Karpas-422 (cell line): ENCODE data around the gene CXADR. TPM values are rescaled to one million over a fixed set of nuclear protein-coding genes. Genes with fewer than 3 reads are reported as not detected.
A peak's percentile ranks its signal among the peaks of the same experiment; 100 is the strongest.

Experiments used
- DNase-seq: peaks from one replicate; pipeline ENCODE4 v3.0.0-alpha.2; 2015
- H2AFZ ChIP-seq: fragments of 200-600 bp; sonication (generic); 2 replicates; pipeline ENCODE4 v1.6.1; 2014; ENCODE audit warnings: antibody characterized with exemption, low read length, mixed read lengths
- H3K27ac ChIP-seq: fragments of 200-600 bp; sonication (generic); 2 replicates; pipeline ENCODE4 v1.5.1; 2014; ENCODE audit warnings: mild to moderate bottlenecking, low read length, moderate library complexity
- H3K27me3 ChIP-seq: fragments of 200-600 bp; sonication (generic); 2 replicates; pipeline ENCODE4 v1.6.1; 2014; ENCODE audit warnings: low read length, mixed read lengths
- H3K36me3 ChIP-seq: fragments of 200-600 bp; sonication (generic); 2 replicates; pipeline ENCODE4 v1.6.1; 2014; ENCODE audit warnings: low read length, mixed read lengths; ENCODE audit not compliant: insufficient read depth
- H3K4me1 ChIP-seq: fragments of 200-600 bp; sonication (generic); 2 replicates; pipeline ENCODE4 v1.6.1; 2014; ENCODE audit warnings: mild to moderate bottlenecking, low read length, mixed read lengths
- H3K4me2 ChIP-seq: fragments of 200-600 bp; sonication (generic); 2 replicates; pipeline ENCODE4 v1.6.1; 2014; ENCODE audit warnings: low read length, low read depth, mild to moderate bottlenecking; ENCODE audit not compliant: poor library complexity, severe bottlenecking
- H3K4me3 ChIP-seq: fragments of 200-600 bp; sonication (generic); 2 replicates; pipeline ENCODE4 v1.5.1; 2014; ENCODE audit warnings: mild to moderate bottlenecking, antibody characterized with exemption, low read length, mixed read lengths
- H3K79me2 ChIP-seq: fragments of 200-600 bp; sonication (generic); 2 replicates; pipeline ENCODE4 v1.6.1; 2014; ENCODE audit warnings: mild to moderate bottlenecking, low read length, mixed read lengths
- H3K9ac ChIP-seq: fragments of 200-600 bp; sonication (generic); 2 replicates; pipeline ENCODE4 v1.6.0; 2014; ENCODE audit warnings: low read length
- H3K9me2 ChIP-seq: fragments of 200-600 bp; sonication (generic), shearing (Covaris generic); replicated peaks from 2 replicates; pipeline ENCODE4 v1.6.0; 2014; ENCODE audit warnings: mild to moderate bottlenecking, low read length, moderate library complexity; ENCODE audit not compliant: insufficient read depth
- H3K9me3 ChIP-seq: fragments of 300-700, 200-600 bp; sonication (generic); 2 replicates; pipeline ENCODE4 v1.6.1; 2014; ENCODE audit warnings: low read length, mixed read lengths
- H4K20me1 ChIP-seq: fragments of 200-600 bp; sonication (generic); 2 replicates; pipeline ENCODE4 v1.6.1; 2014; ENCODE audit warnings: mild to moderate bottlenecking, antibody characterized with exemption, low read length, low read depth; ENCODE audit not compliant: insufficient read depth
- total RNA-seq: library from RNA; depleted of rRNA; stranded (reverse); fragments of >200 nt; shearing (Covaris generic); gene quantifications from 2 replicates; pipeline ENCODE4 v1.2.3, GENCODE V29; 2014; ENCODE audit warnings: low replicate concordance

Gene CXADR
- total RNA-seq, 1 experiment from 2014 or later: not detected

GRCh38 chr21:17607684-17608083 lies 94.8 kb downstream of the CXADR start:
- no peak for DNase-seq
- Histone ChIP-seq H3K36me3 (peaks cover 52% of the 10 kb centered on the region), H3K9me3 (no peaks in the 10 kb centered on the region), H3K4me2 (no peak overlapping the region), H4K20me1 (no peaks in the 10 kb centered on the region), H3K4me3 (no peak overlapping the region), H3K79me2 (peaks cover 90% of the 10 kb centered on the region), H2AFZ (no peak overlapping the region), H3K27ac (no peak overlapping the region), H3K9me2 (no peaks in the 10 kb centered on the region), H3K9ac (no peak overlapping the region), H3K4me1 (peaks cover 10% of the 10 kb centered on the region), H3K27me3 (no peaks in the 10 kb centered on the region)

- H3K27ac ChIP-seq: no peak overlapping the region
- no peak overlapping the region for H3K4me2 ChIP-seq
- no peak overlapping the region for H3K9ac ChIP-seq
- no peaks in the 10 kb centered on the region for H3K27me3 ChIP-seq
- H2AFZ ChIP-seq: no peak overlapping the region
- no peak overlapping the region for H3K4me3 ChIP-seq
- peaks cover 74% of the 10 kb centered on the region for H3K79me2 ChIP-seq
- peaks cover 37% of the 10 kb centered on the region for H3K36me3 ChIP-seq
- DNase-seq: no peak
- no peaks in the 10 kb centered on the region for H3K9me3 ChIP-seq
- H3K9me2 ChIP-seq: no peaks in the 10 kb centered on the region
- no peaks in the 10 kb centered on the region for H4K20me1 ChIP-seq
- peaks cover 19% of the 10 kb centered on the region for H3K4me1 ChIP-seq
Measured at GRCh38 chr21:17609681-17610080, 96.8 kb downstream of the CXADR start.

- Histone ChIP-seq H3K9me2 (no peaks in the 10 kb centered on the region), H2AFZ (no peak overlapping the region), H3K4me1 (peaks cover 22% of the 10 kb centered on the region), H3K79me2 (peaks cover 63% of the 10 kb centered on the region), H3K9ac (peak overlapping the region; percentile 85), H4K20me1 (no peaks in the 10 kb centered on the region), H3K4me3 (peak overlapping the region; percentile 83), H3K27me3 (no peaks in the 10 kb centered on the region), H3K27ac (peak overlapping the region; percentile 56; the same call in 1 of the 2 replicates), H3K36me3 (peaks cover 26% of the 10 kb centered on the region), H3K9me3 (no peaks in the 10 kb centered on the region), H3K4me2 (peak overlapping the region; percentile 86)
- no peak for DNase-seq
Measured at GRCh38 chr21:17610911-17611310, 98.1 kb downstream of the CXADR start.

GRCh38 chr21:17611414-17612022 lies 98.7 kb downstream of the CXADR start:
- Histone ChIP-seq H4K20me1 (no peaks in the 10 kb centered on the region), H3K9me2 (no peaks in the 10 kb centered on the region), H3K79me2 (peaks cover 58% of the 10 kb centered on the region), H3K9me3 (no peaks in the 10 kb centered on the region), H3K27me3 (no peaks in the 10 kb centered on the region), H3K4me1 (peaks cover 22% of the 10 kb centered on the region), H2AFZ (peak overlapping the region; percentile 44; the same call in 1 of the 2 replicates), H3K9ac (peak overlapping the region; percentile 85), H3K36me3 (peaks cover 22% of the 10 kb centered on the region), H3K4me3 (peak overlapping the region; percentile 83), H3K4me2 (peak overlapping the region; percentile 86), H3K27ac (peak overlapping the region; percentile 56)
- DNase-seq: peak; percentile 90

- Histone ChIP-seq H3K9ac (peak overlapping the region; percentile 85), H3K4me3 (peak overlapping the region; percentile 83), H3K36me3 (peaks cover 22% of the 10 kb centered on the region), H3K4me1 (peaks cover 22% of the 10 kb centered on the region), H2AFZ (peak overlapping the region; percentile 44; the same call in 1 of the 2 replicates), H3K27ac (peak overlapping the region; percentile 56), H3K9me2 (no peaks in the 10 kb centered on the region), H3K4me2 (peak overlapping the region; percentile 86), H3K9me3 (no peaks in the 10 kb centered on the region), H4K20me1 (no peaks in the 10 kb centered on the region), H3K27me3 (no peaks in the 10 kb centered on the region), H3K79me2 (peaks cover 52% of the 10 kb centered on the region)
- peak; percentile 64 for DNase-seq
Measured at GRCh38 chr21:17612023-17612564, 99.3 kb downstream of the CXADR start.

- H2AFZ ChIP-seq: peak within 1 kb of the TSS; percentile 73
- H3K9me2 ChIP-seq: no peaks in the 10 kb centered on the region
- H3K79me2 ChIP-seq: peaks cover 46% of the 10 kb centered on the region
- H3K36me3 ChIP-seq: peaks cover 16% of the 10 kb centered on the region
- H4K20me1 ChIP-seq: no peaks in the 10 kb centered on the region
- peak; percentile 93 for DNase-seq
- H3K9me3 ChIP-seq: no peaks in the 10 kb centered on the region
- peak within 1 kb of the TSS; percentile 83 for H3K4me3 ChIP-seq
- peak within 1 kb of the TSS; percentile 56 for H3K27ac ChIP-seq
- H3K4me1 ChIP-seq: peaks cover 22% of the 10 kb centered on the region
- no peaks in the 10 kb centered on the region for H3K27me3 ChIP-seq
- peak within 1 kb of the TSS; percentile 86 for H3K4me2 ChIP-seq
- peak within 1 kb of the TSS; percentile 85 for H3K9ac ChIP-seq
Measured at GRCh38 chr21:17612565-17613241, 99.9 kb downstream of the CXADR start, which contains the start of gene BTG3. TSS of gene BTG3 (minus strand) at chr21:17612901. CDS start at chr21:17609144, 3,757 bp downstream.

DNA sequence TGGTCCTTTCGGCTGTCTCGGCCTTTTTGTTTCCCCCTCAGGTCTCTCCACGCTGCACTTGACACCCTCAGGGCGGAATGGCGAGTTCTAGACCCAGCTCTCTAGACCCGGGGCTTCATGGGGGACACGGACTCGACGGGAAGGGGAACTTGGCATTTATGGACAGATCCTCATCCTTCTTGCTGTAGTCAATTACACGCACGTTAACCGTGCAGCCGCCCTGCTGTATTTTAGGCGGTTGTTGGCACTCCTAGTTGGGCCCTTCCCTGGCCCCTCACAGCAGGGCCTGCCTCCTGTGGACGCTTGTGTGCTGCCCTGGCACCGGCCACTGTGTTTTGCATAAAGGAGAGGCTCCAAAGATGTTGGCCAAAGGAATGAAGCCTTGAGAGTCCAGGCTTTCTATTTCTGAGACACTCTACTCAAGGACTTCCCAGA lies 100.4 kb downstream of the CXADR start:
- Histone ChIP-seq H2AFZ (peak overlapping the region; percentile 26; the same call in 1 of the 2 replicates), H3K79me2 (peaks cover 40% of the 10 kb centered on the region), H3K9me3 (no peaks in the 10 kb centered on the region), H3K36me3 (peaks cover 16% of the 10 kb centered on the region), H3K4me3 (peak overlapping the region; percentile 83; the same call in 1 of the 2 replicates), H3K9ac (no peak overlapping the region), H3K4me2 (no peak overlapping the region), H4K20me1 (no peaks in the 10 kb centered on the region), H3K27me3 (no peaks in the 10 kb centered on the region), H3K27ac (no peak overlapping the region), H3K4me1 (peaks cover 22% of the 10 kb centered on the region), H3K9me2 (no peaks in the 10 kb centered on the region)
- DNase-seq: no peak

GRCh38 chr21:17616831-17617230 lies 104.0 kb downstream of the CXADR start:
- Histone ChIP-seq H3K4me2 (no peak overlapping the region), H3K9me2 (no peaks in the 10 kb centered on the region), H3K9me3 (no peaks in the 10 kb centered on the region), H3K36me3 (no peaks in the 10 kb centered on the region), H4K20me1 (no peaks in the 10 kb centered on the region), H3K79me2 (peaks cover 5% of the 10 kb centered on the region), H3K27ac (no peak overlapping the region), H3K27me3 (no peaks in the 10 kb centered on the region), H3K4me3 (no peak overlapping the region), H2AFZ (no peak overlapping the region), H3K4me1 (peaks cover 12% of the 10 kb centered on the region), H3K9ac (no peak overlapping the region)
- no peak for DNase-seq
